COR-L47 (cell line): ENCODE measurements around the gene COLEC11.
"Not testable (repeated sequence)": the region's sequence is repeated elsewhere in the genome, so short reads cannot be mapped to it uniquely, and the experiment has no call there.

ENCODE experiments used
- DNase-seq: peaks from one replicate; lab custom pipeline; 2025; lab: John Stamatoyannopoulos, UW

COLEC11 gene

DNA sequence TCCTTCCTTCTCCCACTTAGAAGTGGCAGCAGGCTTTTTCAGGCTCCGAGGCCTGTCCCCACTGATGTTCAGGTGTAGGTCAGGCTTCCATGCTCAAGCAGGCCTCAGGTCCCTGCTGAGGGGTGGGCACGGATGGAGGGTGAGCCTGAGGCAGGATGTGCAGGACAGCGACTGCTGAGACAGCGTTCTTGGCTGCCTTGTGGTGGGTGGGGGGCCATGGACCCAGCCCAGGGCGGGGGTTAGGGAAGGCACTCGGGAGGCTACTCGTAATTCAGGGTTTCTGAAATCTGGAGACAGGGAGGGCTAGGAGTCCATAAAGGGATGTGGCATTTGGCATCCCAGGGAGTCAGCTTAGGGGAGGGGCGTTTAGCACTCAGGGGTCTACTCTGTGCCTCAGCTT lies 30.3 kb downstream of the COLEC11 start:
- DNase-seq = no peak

DNA sequence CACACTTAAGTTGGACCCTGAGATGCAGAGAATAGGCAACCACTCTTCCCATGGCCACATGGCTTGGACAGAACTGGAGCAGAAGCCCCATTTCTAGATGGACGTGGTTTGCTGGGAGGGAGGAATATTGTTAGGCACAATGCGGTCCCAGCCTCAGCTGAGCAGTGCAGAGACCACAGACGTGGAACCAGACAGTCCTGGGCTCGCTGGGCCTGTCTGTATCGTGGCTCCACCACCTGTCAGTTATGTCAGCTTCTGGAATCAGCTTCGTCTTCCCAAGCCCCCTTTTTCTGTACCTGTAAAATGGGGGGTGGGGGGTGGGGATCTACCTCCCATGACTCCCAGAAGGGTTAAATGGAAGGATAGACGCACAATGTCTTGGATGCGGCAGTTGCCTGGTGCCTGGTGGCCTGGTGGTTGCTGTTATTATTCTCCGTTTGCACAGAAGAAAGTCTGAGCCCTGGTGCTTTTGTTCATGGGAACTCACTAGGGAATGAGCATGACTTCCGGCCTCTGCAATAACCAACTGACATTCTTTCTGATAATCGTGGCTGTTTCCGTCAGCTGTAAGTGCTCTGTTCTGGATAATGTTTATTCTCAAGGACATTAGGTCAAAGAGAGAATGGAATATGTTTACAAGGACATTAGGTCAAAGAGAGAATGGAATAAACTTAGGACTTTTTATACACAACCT lies 31.4 kb downstream of the COLEC11 start:
- DNase-seq = no peak

DNA sequence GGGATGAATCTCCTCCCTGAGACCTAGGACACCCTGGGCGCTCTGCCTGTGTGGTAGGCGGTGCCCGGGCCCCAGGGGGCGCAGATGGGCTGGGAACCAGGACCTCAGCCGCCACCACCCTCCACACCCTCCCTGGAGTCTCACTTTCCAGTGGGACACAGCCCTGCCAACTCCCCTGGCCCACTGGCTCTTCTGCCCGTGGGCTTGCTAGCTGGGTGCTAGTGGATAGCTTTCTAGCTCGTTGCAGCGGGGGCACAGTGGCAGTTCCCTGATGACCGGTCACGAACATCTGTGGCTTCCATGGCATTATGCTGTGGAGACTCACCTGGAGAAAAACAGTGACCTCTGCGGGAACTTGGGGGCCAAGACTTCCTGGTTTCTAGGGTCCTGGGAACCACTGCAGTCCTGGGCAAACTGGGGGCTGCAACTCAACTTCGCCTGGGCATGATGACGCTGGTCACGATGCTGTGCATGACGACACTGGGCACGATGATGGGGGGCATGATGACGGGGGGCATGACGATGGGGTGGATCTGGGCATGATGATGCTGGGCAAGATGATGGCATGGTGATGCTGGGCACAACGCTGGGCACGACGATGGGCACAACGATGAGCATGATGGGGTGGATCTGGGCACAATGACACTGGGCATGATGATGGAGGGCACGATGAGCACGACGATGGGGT lies 32.0 kb downstream of the COLEC11 start:
- no peak for DNase-seq

DNA sequence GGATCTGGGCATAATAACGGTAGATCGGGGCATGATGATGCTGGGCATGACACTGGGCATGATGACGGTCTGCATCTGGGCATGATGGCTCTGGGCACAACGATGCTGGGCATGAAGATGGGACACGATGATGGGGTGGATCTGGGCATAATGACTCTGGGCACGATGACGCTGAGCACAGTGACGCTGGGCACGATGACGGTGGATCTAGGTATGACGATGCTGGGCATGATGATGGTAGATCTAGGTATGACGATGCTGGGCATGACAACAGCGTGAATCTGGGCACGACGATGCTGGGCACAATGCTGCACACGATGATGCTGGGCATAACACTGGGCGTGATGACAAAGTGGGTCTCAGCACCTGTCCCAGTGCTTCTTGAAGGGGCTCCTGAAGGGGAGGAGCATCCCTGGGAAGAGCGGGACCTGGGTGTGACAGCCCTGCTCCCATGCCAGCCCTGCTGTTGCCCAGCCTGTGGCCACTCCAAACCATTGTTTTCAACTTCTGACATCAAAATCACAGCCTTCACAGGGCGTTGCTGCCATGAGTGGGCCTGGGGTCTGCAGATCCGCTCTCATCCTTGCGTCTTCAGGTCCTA lies 32.7 kb downstream of the COLEC11 start:
- DNase-seq = no peak

DNA sequence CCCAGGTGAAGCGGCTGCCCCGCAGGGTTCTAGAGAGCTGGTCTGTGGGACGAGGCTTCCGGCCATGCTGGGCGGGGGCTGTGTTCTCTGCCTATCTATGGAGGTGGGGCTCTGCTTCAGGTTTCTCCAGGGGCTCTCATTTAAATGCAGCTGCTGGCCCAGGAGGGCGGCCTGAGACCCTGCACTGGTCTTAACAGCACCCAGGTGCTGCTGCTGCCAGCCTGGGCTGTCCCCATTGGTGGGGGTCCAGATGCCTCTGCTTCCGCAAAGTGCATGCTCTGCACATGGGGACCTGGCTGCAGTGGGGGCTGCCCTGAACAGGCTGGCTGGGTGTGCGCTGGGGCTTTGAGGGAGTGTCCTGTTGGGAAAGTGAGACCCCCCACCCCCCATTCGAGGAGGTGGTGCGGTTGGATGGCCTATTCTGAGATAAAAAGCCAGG lies 33.3 kb downstream of the COLEC11 start:
- DNase-seq = no peak

DNA sequence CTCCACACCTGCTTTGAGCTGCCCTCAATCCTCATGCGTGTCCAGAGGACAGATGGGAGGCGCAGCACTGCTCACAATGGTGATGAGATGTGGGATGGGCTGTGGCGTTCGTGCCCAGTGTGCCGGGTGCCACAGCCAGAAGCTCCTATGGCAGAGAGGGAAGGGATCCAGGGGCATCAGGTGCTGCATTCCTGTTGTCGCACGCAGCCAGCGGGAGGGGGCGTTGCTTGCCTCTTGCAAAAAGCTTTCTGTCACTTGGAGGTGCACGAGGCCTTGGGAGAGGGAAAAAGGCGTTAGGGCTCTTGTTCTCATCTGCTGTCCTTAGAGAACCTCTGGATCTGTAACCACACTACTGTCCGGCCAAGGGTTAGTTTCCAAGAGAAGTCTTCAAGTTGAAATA lies 33.9 kb downstream of the COLEC11 start:
- no peak for DNase-seq

DNA sequence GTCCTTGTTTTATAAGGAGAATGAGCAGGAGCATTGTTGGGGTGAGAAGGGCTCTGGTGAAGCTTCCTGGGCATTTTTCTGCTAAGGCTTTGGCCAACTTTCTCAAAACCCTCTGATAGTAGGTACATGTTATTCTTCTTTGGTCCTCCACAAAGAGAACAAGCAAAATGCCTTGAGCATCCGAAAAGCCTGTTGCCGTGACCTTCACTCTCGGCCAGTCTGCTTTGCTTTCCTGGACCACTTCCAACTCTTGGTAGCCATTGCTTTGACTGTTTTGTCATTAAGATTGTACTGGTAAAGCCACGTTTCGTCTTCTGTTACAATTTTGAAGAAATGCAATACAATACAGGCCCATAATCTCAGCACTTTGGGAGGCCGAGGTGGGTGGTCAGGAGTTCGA lies 35.7 kb downstream of the COLEC11 start:
- no peak for DNase-seq

DNA sequence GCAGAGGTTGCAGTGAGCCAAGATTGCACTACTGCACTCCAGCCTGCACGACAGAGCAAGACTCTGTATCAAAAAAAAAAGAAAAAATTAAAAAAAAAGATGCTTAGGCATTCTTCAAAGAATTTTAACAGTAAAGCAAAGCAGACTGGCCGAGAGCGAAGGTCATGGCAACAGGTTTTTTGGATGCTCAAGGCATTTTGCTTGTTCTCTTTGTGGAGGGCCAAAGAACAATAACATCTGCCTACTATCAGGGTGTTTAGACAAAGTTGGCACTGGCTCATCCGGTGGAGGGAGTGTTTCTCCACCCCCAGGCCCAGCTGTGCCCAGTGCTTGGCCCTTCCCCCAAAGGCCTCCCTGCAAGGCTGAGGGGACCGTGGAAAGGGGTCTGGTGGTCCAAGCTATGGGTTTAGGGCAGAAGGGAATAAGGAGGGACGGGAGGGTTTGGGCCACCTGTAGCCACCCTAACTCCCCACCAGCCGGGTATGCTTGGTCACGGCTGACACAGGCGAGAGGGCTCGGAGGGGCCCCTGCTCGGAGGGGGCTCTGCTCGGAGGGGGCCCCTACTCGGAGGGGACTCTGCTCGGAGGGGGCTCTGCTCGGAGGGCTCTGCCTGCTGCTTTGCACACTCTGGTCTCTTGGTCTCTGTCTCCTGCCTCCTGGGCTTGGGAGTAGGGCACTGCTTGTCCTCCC lies 36.4 kb downstream of the COLEC11 start:
- DNase-seq = no peak

DNA sequence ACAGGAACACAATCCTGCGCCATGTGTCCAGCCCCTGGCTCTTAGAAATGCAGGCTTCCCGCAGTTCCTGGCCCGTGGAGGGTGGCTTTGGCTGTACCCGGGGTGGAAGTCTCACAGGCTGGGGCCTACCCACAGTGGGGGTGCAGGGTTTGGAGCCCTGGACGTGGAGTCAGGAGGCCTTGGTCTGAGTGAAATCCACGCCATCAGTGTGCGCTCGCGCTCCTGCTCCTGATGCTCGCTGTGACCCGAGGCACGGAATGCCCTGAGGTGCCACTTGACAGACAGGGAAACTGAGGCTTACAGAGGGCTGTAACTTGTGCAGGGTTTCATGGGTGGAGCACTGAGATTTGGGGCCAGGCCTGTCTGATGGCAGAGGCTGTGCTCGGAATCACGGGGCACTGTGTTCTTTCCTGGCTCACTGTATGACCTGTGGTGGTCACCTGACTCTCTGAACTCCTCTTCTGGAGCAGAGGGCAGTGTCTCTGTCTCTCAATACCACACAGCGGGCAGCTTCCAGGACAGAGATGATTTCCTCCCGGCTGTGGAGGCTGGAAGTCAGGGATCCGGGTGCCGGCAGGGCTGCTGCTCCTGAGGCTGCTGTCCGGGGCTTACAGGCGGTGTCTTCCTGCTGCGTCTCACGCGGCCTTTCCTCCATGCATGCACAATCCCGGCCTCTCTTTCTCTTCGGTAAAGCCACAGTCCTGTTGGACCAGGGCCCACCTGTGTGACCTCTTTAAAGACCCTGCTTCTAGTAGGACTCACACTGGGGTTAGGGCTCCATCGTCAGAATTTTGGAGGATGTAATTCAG lies 37.1 kb downstream of the COLEC11 start:
- DNase-seq = no peak

DNA sequence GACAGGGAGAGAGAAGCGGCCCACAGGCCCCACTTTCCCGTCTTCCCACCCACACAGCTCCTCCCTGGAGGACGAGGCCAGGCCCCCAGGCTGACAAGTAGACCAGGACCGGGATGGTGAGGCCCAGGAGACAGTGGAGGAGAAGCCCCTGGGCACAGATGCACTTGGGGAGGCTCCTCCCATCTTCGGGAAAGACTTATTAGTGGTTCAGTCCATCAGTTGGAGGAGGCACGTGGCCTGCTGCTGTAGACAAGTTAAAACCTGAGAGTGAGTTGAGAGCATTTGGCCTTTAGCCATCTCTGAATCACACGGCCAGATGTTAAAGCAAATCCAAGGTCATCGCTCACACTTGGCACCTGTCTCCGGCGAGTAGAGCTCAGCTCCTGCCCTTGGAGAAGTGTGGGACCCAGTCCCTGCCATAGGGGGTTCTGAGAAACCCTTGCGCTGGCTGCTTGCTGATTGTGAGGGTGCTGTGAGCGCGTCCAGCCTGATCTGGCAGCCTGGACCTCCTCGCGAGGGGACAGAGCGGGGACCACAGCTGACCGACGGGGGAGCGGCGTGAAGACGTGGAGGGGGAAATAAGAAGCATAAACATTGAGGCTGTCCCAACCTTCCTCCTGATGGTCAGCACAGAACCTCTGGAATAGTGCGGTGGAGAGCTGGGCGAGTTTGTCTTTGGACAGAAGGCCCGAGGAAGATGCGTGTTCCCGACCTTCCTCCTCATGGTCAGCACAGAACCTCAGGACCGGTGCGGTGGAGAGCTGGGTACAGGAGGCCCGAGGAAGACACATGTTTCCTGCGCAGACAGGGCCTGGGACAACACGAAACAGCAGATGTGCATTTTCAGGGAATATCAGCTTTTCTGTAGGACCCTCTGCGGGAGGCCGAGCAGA lies 38.4 kb downstream of the COLEC11 start:
- no peak for DNase-seq

DNA sequence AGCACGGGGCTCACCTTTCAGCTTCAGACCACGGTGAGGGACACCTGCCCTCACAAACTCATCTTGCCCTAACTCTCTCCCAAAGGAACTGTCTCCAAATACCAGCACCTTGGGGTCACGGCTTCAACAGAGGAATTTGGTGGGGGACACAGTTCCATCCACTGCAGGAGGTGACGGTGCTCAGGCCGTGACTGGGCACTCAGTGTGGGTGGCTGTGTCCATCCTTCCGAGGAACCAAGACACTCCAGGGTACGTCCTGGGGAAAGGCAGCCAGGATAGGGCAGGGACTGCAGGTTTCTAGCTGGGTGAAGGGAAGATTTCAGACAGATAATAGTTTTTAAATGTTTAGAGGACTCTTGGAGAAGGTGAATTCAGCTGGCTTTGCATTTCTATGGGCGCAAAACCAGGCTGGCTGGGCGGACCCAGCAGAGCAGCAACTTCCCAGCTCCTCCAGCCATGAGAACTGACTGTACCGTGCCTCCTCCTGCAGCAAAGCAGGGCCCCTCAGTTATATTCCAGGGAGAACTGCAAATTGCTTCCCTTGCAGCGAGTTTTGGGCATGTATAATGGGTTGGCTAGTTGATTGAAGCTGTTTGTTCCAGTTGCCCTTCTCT lies 39.2 kb downstream of the COLEC11 start:
- no peak for DNase-seq

DNA sequence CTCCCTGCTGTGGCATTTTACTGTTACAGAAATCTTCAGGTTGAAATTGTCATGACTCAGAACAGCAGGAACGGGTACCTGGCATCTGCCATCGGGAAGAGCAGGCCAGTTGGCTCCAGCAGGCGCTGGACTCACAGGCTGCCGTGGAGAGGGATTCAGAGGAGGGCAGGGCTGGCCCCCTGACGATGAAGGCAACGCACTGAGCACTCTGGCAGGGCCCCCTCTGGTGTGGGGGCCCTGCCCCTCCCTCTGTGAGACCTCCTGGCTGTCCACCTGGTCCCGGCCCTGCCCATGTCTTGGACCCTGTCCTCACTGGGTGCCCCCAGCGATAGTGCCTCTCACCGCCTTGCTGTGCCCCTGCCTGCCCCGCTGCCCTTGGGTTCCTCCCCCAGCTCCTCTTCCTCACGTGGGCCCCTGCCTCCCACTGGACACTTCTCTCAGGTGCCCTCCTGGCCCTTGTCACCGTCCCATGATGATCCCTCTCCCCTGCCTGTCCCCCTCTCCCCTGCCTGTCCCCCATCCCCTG lies 39.7 kb downstream of the COLEC11 start:
- no peak for DNase-seq

DNA sequence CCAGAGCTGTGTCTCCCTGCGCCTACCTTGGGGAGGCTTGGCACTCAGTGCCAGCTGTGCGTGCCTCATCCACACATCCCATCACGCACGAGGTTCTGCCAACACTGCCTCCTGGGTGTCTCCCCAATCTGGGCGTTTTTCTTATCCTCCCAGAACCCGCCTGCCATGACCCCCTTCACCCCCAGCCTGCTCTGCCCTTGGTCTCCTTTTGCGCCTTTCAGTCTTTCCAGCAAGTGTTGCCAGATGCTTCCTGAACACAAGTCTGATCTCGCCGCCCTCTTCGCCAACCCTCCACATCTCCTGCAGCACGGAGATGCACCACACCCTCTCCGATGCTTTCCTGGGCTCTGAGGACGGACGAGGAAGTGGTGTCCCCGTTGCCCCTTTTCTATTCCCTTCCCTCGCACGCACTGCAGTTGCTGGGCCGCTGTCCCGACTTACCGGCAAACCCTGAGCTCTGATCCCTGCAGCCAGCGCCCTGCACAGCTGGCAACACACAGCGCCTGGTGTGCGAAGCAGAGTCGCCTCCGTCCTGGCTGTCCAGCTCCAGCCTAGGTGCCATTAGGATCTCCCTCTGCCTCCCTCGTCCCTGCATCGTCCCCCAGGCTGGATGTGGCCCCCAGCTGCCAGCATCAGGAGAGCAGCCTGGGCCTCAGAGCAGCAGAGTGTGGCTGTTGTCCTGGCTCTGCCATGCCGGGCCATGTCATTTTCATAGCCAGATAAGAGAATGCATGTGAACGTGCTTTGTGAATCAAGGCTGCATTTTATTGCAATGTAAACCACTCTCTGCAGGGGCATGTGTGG lies 40.5 kb downstream of the COLEC11 start:
- no peak for DNase-seq

DNA sequence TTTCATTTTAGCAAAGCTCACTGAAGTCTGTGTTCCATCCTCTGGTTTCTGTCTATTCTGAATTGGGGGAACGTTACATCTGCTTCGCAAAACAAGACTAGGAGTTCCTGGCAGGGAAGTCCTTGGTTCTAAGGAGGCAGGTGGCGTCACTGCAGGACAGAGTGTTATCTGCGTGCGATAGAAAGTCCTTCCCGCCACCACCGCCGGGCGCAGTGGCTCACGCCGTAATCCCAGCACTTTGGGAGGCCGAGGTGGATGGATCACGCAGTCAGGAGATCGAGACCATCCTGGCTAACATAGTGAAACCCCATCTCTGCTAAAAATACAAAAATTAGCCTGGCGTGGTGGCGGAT lies 41.0 kb downstream of the COLEC11 start:
- not testable (repeated sequence) for DNase-seq

DNA sequence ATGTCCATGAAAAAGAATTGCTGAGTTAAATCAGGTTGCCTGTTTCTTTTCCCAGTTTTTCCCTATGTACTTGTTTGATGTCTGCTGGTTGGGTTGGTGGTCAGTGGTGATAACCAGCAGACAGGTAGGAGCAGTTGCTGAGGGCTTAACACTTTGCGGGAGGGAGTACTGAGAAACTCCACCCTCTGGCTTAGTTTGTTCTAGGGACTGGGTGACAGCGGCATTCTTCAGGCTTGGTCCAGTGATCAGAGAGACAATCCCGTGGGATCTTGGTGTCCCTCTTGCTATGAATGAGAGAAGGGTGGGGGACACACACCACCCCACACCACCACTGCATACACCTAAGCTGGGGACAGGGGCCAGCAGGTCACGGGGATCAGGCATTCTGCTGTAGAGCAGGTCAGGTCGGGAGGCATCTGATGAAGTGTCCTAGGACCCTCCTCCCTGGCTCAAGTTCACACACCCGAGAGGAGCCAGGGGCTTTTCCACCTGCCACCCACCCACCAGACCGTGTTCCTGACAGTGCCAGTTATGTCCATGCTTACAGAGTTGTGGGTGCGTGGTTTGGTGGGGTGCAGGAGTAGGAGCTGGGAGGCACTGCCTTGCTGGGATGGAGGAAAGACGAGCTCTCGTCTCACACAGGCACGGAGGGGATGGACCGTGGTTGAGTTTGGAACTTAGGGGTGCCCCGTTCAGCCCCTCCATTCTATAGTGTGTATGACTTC lies 41.8 kb downstream of the COLEC11 start:
- no peak for DNase-seq

DNA sequence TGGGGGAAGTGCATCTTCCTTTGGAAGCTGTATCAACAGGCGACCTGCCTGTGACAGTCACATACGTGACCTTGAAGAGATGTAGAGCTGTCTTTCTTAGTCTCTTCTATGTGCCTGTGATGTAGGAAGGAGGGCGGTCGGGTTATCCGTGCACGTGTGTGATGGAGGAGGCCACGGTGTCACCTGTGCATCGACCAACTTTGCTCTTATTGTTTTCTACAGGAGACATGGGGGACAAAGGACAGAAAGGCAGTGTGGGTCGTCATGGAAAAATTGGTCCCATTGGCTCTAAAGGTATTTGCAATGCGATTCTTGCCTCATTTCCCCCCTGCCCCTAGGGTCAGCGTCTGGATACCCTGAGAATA lies 42.4 kb downstream of the COLEC11 start:
- no peak for DNase-seq

DNA sequence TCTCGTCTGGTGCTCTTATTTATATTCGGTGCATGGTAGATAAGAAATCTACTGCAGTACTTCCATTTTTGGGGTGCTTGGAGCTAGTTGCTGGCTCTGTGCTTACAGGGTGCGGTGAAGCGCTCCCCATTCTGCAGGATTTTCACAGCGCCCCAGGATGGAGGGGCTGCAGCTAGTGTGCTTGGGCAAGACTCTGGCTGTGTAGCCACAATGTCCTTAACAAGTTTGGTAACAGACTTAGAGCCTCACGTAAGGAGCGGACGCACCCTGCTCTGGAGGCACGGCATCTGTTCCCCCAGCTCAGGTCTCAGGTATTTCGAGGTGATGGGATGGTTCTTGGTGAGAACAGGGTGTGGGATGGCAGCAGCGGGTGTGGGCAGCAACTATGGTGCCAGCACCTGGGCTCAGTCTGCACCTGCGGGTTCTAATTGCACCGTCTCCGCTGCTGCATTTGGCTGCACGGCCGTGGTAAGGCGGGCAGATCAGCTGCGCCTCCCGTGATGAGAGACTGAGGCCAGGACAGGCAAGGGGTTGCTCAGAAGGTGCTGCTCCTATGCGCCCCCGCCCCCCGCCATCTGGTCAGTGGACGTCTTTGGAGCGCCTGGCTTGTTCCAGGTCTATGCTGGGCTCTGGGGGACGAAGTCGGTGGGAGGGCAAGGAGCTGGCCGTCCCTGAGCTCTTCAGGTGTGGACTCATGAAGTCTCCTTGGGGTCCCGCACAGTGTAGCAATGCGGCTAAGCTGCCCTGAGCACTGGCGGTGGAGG lies 43.0 kb downstream of the COLEC11 start:
- no peak for DNase-seq

DNA sequence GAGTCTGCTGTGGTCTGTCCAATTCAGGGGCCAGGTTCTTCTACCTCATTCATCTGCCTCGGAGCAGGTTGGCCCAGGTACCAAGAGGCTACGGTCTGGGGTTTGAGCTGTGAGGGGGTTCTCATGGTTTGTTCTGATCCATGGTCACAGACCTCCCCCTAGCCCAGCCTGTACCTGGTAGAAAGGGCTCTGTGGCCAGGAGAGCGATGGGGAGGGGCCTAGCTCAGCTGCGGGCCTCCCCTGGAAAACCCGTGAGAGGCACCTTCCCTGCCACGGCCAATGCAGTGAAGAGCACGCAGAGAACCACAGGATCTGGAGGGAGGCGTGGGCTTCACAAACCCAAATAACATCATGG lies 43.5 kb downstream of the COLEC11 start:
- no peak for DNase-seq
